Mesenchymal stem cell (in vitro differentiated cells and primary cell): ENCODE measurements around the gene TTC7B.

Experiments
- DNase-seq: peaks from one replicate; pipeline ENCODE4 v3.0.0-alpha.2; 2013
- H2AFZ ChIP-seq: one replicate; pipeline ENCODE4 v1.6.1; 2013; ENCODE audit warnings: low read depth, mild to moderate bottlenecking, control low read depth, inconsistent platforms, low read length, moderate library complexity
- H2AK5ac ChIP-seq: 2 replicates; pipeline ENCODE4 v1.6.1; 2013; ENCODE audit warnings: low read length, moderate library complexity, mild to moderate bottlenecking, inconsistent platforms; ENCODE audit not compliant: severe bottlenecking
- H2BK120ac ChIP-seq: one replicate; pipeline ENCODE4 v1.6.1; 2013; ENCODE audit warnings: low read depth, mild to moderate bottlenecking, inconsistent platforms, low read length, moderate library complexity
- H2BK12ac ChIP-seq, 2 experiments: one replicate each; pipeline ENCODE4 v1.6.1; 2013; ENCODE audit warnings: inconsistent platforms in 2 of 2, low read length in 2 of 2, mild to moderate bottlenecking in 2 of 2, moderate library complexity in 2 of 2, control low read depth in 1 of 2
- H2BK15ac ChIP-seq: one replicate; pipeline ENCODE4 v1.6.1; 2013; ENCODE audit warnings: mild to moderate bottlenecking, low read depth, inconsistent platforms; ENCODE audit not compliant: poor library complexity, severe bottlenecking
- H2BK5ac ChIP-seq: 2 replicates; pipeline ENCODE4 v1.6.1; 2013; ENCODE audit warnings: low read depth, mild to moderate bottlenecking, low read length, control low read depth, inconsistent platforms; ENCODE audit not compliant: poor library complexity, severe bottlenecking
- H3K14ac ChIP-seq, 2 experiments: one replicate each; pipeline ENCODE4 v1.6.1; 2013; ENCODE audit warnings: inconsistent platforms in 2 of 2, low read length in 2 of 2, control low read depth in 1 of 2, mild to moderate bottlenecking in 1 of 2, moderate library complexity in 1 of 2
- H3K18ac ChIP-seq, 2 experiments: one replicate each; pipeline ENCODE4 v1.6.1; 2013; ENCODE audit warnings: inconsistent platforms in 2 of 2, low read length in 2 of 2, control low read depth in 1 of 2, low read depth in 1 of 2, mild to moderate bottlenecking in 1 of 2
- H3K23ac ChIP-seq, 2 experiments: one replicate each; pipeline ENCODE4 v1.6.1; 2013; ENCODE audit warnings: inconsistent platforms in 2 of 2, low read length in 2 of 2, mild to moderate bottlenecking in 2 of 2, moderate library complexity in 2 of 2, control low read depth in 1 of 2
- H3K27ac ChIP-seq: 2 replicates; pipeline ENCODE4 v1.5.1; 2013; ENCODE audit warnings: mild to moderate bottlenecking, moderate library complexity, low read length, control low read depth, inconsistent platforms; ENCODE audit not compliant: poor library complexity, severe bottlenecking
- H3K27me3 ChIP-seq, 2 experiments: 2 replicates each; pipeline versions ENCODE4 v1.6.1 to v1.7.0; 2013; ENCODE audit warnings: low read length in 2 of 2, mild to moderate bottlenecking in 2 of 2, moderate library complexity in 2 of 2, control low read depth in 1 of 2, inconsistent platforms in 1 of 2; ENCODE audit not compliant: control insufficient read depth in 1 of 2, insufficient read depth in 1 of 2
- H3K36me3 ChIP-seq, 2 experiments: 2 replicates each; pipeline versions ENCODE4 v1.6.1 to v1.7.0; 2013; ENCODE audit warnings: low read length in 2 of 2, control low read depth in 1 of 2, inconsistent platforms in 1 of 2, low read depth in 1 of 2, mild to moderate bottlenecking in 1 of 2; ENCODE audit not compliant: insufficient read depth in 2 of 2, control insufficient read depth in 1 of 2
- H3K4ac ChIP-seq, 2 experiments: one replicate each; pipeline ENCODE4 v1.6.1; 2013; ENCODE audit warnings: inconsistent platforms in 2 of 2, low read length in 2 of 2, mild to moderate bottlenecking in 2 of 2, moderate library complexity in 2 of 2, control low read depth in 1 of 2, low read depth in 1 of 2
- H3K4me1 ChIP-seq: 2 replicates; pipeline ENCODE4 v1.6.1; 2013; ENCODE audit warnings: low read depth, low read length, control low read depth; ENCODE audit not compliant: control insufficient read depth, insufficient read depth
- H3K4me2 ChIP-seq: 2 replicates; pipeline ENCODE4 v1.6.1; 2013; ENCODE audit warnings: low read length, mild to moderate bottlenecking, inconsistent platforms; ENCODE audit not compliant: poor library complexity, severe bottlenecking
- H3K4me3 ChIP-seq, 2 experiments: 2 replicates each; pipeline versions ENCODE4 v1.5.1 to v1.7.0; 2013; ENCODE audit warnings: low read length in 2 of 2, mild to moderate bottlenecking in 2 of 2, control low read depth in 1 of 2, low read depth in 1 of 2; ENCODE audit not compliant: insufficient read depth in 1 of 2
- H3K79me1 ChIP-seq: replicated peaks from 2 replicates; pipeline ENCODE4 v1.6.1; 2013; ENCODE audit warnings: mild to moderate bottlenecking, control low read depth, low read length, inconsistent platforms; ENCODE audit not compliant: poor library complexity, severe bottlenecking
- H3K9ac ChIP-seq: 2 replicates; pipeline ENCODE4 v1.7.0; 2013; ENCODE audit warnings: mild to moderate bottlenecking, low read length, moderate library complexity
- H3K9me3 ChIP-seq: 2 replicates; pipeline ENCODE4 v1.7.0; 2013; ENCODE audit warnings: mild to moderate bottlenecking, low read length; ENCODE audit not compliant: control insufficient read depth
- H4K8ac ChIP-seq: one replicate; pipeline ENCODE4 v1.6.1; 2013; ENCODE audit warnings: inconsistent platforms, mild to moderate bottlenecking, low read length, moderate library complexity
- H4K91ac ChIP-seq: one replicate; pipeline ENCODE4 v1.6.1; 2013; ENCODE audit warnings: mild to moderate bottlenecking, low read length, inconsistent platforms
- WGBS: methylation state at CpG from one replicate; pipeline ENCODE4 v1.1.7; 2013; ENCODE audit warnings: mixed read lengths; 5-methylcytosine and 5-hydroxymethylcytosine counted together

The TTC7B gene

GRCh38 chr14:90503582-90503981 is 312.6 kb downstream of the TTC7B start:
- Histone ChIP-seq H2BK120ac (no peak overlapping the region), H2BK15ac (peak overlapping the region; percentile 30), H3K23ac (no peak overlapping the region), H3K27me3 (peaks cover 27 to 58% of the 10 kb centered on the region in 2 experiments), H3K18ac (no peak overlapping the region), H2BK5ac (no peak overlapping the region), H4K8ac (no peak overlapping the region), H3K4ac (no peak overlapping the region), H4K91ac (no peak overlapping the region), H3K36me3 (no peaks in the 10 kb centered on the region), H2AK5ac (no peak overlapping the region), H3K79me1 (no peaks in the 10 kb centered on the region), H3K4me2 (no peak overlapping the region), H2AFZ (no peak overlapping the region), H3K4me1 (peaks cover 5% of the 10 kb centered on the region), H3K9ac (no peak overlapping the region), H3K4me3 (peak overlapping the region in 1 of 2 experiments; percentile 3), H2BK12ac (no peak overlapping the region), H3K14ac (no peak overlapping the region), H3K27ac (no peak overlapping the region), H3K9me3 (no peaks in the 10 kb centered on the region)
- WGBS = 84% methylated on average over 5 of the region's 5 CpGs
- no peak for DNase-seq

- no peak overlapping the region for H3K18ac ChIP-seq
- no peak overlapping the region for H3K4me2 ChIP-seq
- no peaks in the 10 kb centered on the region for H3K36me3 ChIP-seq
- peaks cover 5% of the 10 kb centered on the region for H3K4me1 ChIP-seq
- H4K91ac ChIP-seq = no peak overlapping the region
- H2BK12ac ChIP-seq = no peak overlapping the region
- no peak overlapping the region for H4K8ac ChIP-seq
- H3K23ac ChIP-seq = no peak overlapping the region
- H2BK120ac ChIP-seq = no peak overlapping the region
- H3K4me3 ChIP-seq = no peak overlapping the region
- no peak for DNase-seq
- no peak overlapping the region for H2AK5ac ChIP-seq
- H3K27ac ChIP-seq = no peak overlapping the region
- no peak overlapping the region for H2BK5ac ChIP-seq
- no peaks in the 10 kb centered on the region for H3K9me3 ChIP-seq
- peaks cover 27 to 53% of the 10 kb centered on the region in 2 experiments for H3K27me3 ChIP-seq
- H2BK15ac ChIP-seq = no peak overlapping the region
- no peak overlapping the region for H3K14ac ChIP-seq
- no peak overlapping the region for H3K9ac ChIP-seq
- no peaks in the 10 kb centered on the region for H3K79me1 ChIP-seq
- H2AFZ ChIP-seq = no peak overlapping the region
- no peak overlapping the region for H3K4ac ChIP-seq
Measured at GRCh38 chr14:90502760-90503159, 313.5 kb downstream of the TTC7B start.

GRCh38 chr14:90500665-90501370 is 315.4 kb downstream of the TTC7B start:
- DNase-seq = no peak
- peaks cover 27 to 49% of the 10 kb centered on the region in 2 experiments for H3K27me3 ChIP-seq
- no peak overlapping the region for H3K14ac ChIP-seq
- H3K9ac ChIP-seq = no peak overlapping the region
- no peak overlapping the region for H2BK120ac ChIP-seq
- H3K36me3 ChIP-seq = no peaks in the 10 kb centered on the region
- WGBS = 82% methylated on average over 19 of the region's 19 CpGs
- H3K4ac ChIP-seq = no peak overlapping the region
- no peak overlapping the region for H3K18ac ChIP-seq
- H2BK5ac ChIP-seq = no peak overlapping the region
- H4K91ac ChIP-seq = no peak overlapping the region
- H3K9me3 ChIP-seq = no peaks in the 10 kb centered on the region
- no peak overlapping the region for H3K27ac ChIP-seq
- no peak overlapping the region for H3K4me3 ChIP-seq
- H2BK15ac ChIP-seq = no peak overlapping the region
- no peak overlapping the region for H3K4me2 ChIP-seq
- H2AFZ ChIP-seq = no peak overlapping the region
- peaks cover 5% of the 10 kb centered on the region for H3K4me1 ChIP-seq
- H2BK12ac ChIP-seq = no peak overlapping the region
- H2AK5ac ChIP-seq = no peak overlapping the region
- no peak overlapping the region for H3K23ac ChIP-seq
- H3K79me1 ChIP-seq = no peaks in the 10 kb centered on the region
- H4K8ac ChIP-seq = no peak overlapping the region

- H3K4me1 ChIP-seq = peaks cover 7% of the 10 kb centered on the region
- no peak overlapping the region for H4K91ac ChIP-seq
- no peak overlapping the region for H2BK120ac ChIP-seq
- no peaks in the 10 kb centered on the region for H3K79me1 ChIP-seq
- H3K18ac ChIP-seq = no peak overlapping the region
- no peak overlapping the region for H3K4me2 ChIP-seq
- H3K27me3 ChIP-seq = peaks cover 27 to 49% of the 10 kb centered on the region in 2 experiments
- no peak for DNase-seq
- no peak overlapping the region for H3K4ac ChIP-seq
- no peak overlapping the region for H3K14ac ChIP-seq
- no peak overlapping the region for H3K27ac ChIP-seq
- no peak overlapping the region for H4K8ac ChIP-seq
- H3K36me3 ChIP-seq = no peaks in the 10 kb centered on the region
- no peak overlapping the region for H3K9ac ChIP-seq
- H2BK15ac ChIP-seq = no peak overlapping the region
- no peak overlapping the region for H2BK12ac ChIP-seq
- H3K23ac ChIP-seq = no peak overlapping the region
- no peak overlapping the region for H3K4me3 ChIP-seq
- no peak overlapping the region for H2AFZ ChIP-seq
- no peak overlapping the region for H2BK5ac ChIP-seq
- H2AK5ac ChIP-seq = no peak overlapping the region
- 58% methylated on average over 10 of the region's 10 CpGs for WGBS
- H3K9me3 ChIP-seq = no peaks in the 10 kb centered on the region
Measured at GRCh38 chr14:90499908-90500664, 316.1 kb downstream of the TTC7B start.
